ENCODE data around the gene RTN4RL1.

GRCh38 chr17:2059547-2060384 is 34.6 kb upstream of the RTN4RL1 start:
- no peak for TF ChIP-seq CTCF (IDR thresholded peaks at IDR 0.05)
- no peak for TF ChIP-seq POLR2A (IDR thresholded peaks at IDR 0.05)

Data from right lobe of liver (tissue), 4 donors.